WERI-Rb-1 (cell line): ENCODE data around the gene BMP5.
A peak's percentile ranks its signal among the peaks of the same experiment; 100 is the strongest.
"Not testable (repeated sequence)": the region's sequence is repeated elsewhere in the genome, so short reads cannot be mapped to it uniquely, and the experiment has no call there.

Experiments used
- DNase-seq: peaks from one replicate; pipeline ENCODE4 v3.0.0-alpha.2; 2020
- H3K27ac ChIP-seq: fragments of 250-450 bp; sonication (Bioruptor Pico); 2 replicates; pipeline ENCODE4 v1.5.1; 2020; ENCODE audit warnings: mild to moderate bottlenecking, moderate library complexity
- H3K27me3 ChIP-seq: fragments of 250-450 bp; sonication (Bioruptor Pico); 2 replicates; pipeline ENCODE4 v1.5.1; 2021; ENCODE audit warnings: mild to moderate bottlenecking, low read depth, moderate library complexity; ENCODE audit not compliant: insufficient read depth, severe bottlenecking
- H3K36me3 ChIP-seq: fragments of 250-450 bp; sonication (Bioruptor Pico); 2 replicates; pipeline ENCODE4 v1.5.1; 2020; ENCODE audit warnings: mild to moderate bottlenecking, moderate library complexity
- H3K4me3 ChIP-seq: 2 replicates; pipeline ENCODE4 v1.5.1; 2011; ENCODE audit warnings: low read depth, mild to moderate bottlenecking, control low read depth, low read length
- H3K9me3 ChIP-seq: fragments of 250-450 bp; sonication (Bioruptor Pico); 2 replicates; pipeline ENCODE4 v1.5.1; 2021; ENCODE audit warnings: mild to moderate bottlenecking, moderate library complexity; ENCODE audit not compliant: severe bottlenecking
- TF ChIP-seq, protein P1 (sequence below): IDR thresholded peaks from 2 replicates; pipeline ENCODE4 v1.5.1; 2011; ENCODE audit warnings: low read depth, mild to moderate bottlenecking, control low read depth, inconsistent platforms, low read length

BMP5 gene

DNA sequence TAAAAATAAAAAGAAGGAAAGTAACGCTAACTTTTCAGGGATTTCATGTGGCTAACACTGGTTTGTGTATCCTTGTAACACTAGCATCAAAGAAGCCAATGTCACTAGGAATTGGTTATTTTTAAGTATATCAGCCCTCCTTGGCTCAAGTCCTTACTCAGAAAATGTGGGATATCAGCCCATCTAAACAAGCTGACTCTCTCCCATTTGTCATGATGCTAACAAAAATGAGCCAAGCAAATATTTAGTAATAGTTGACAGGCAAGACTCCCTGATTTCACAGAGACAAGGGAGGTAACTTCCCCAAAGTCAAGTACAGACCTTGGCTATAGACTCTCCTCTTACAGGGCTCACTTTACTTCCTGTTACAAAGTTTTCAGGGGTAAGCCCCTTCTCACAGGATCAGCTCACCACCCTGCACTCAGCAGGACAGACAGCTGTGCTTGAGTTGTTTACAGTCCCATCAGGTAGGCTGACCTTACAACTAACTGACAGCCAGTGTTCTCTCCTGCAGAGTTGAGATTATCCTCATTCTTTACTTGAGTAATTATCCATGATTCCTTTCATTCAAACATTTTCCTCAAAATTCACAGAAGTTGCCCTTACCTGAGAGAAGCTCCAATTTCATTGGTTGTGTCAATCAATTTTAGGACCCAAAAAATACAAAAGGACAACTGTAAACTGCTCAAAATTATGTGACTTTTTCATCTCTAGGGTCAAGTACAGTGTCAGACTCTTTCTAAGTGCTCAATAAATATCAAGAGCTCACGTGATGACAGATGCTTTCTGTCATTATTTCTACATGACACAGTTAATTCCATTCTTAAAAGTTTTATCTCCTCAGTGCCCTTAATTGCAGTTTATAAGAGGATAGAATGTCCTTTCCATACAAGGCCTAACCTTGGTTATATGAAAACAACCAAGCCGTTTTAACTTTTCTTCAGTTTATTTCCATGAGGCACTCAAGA, 38.1 kb upstream of the BMP5 start:
- Histone ChIP-seq H3K27ac (no peak overlapping the region), H3K4me3 (no peak overlapping the region), H3K9me3 (no peaks in the 10 kb centered on the region), H3K36me3 (no peaks in the 10 kb centered on the region), H3K27me3 (no peaks in the 10 kb centered on the region)
- DNase-seq, result peak; percentile 67
- TF ChIP-seq, protein P1, sequence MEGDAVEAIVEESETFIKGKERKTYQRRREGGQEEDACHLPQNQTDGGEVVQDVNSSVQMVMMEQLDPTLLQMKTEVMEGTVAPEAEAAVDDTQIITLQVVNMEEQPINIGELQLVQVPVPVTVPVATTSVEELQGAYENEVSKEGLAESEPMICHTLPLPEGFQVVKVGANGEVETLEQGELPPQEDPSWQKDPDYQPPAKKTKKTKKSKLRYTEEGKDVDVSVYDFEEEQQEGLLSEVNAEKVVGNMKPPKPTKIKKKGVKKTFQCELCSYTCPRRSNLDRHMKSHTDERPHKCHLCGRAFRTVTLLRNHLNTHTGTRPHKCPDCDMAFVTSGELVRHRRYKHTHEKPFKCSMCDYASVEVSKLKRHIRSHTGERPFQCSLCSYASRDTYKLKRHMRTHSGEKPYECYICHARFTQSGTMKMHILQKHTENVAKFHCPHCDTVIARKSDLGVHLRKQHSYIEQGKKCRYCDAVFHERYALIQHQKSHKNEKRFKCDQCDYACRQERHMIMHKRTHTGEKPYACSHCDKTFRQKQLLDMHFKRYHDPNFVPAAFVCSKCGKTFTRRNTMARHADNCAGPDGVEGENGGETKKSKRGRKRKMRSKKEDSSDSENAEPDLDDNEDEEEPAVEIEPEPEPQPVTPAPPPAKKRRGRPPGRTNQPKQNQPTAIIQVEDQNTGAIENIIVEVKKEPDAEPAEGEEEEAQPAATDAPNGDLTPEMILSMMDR, result no peak

- H3K9me3 ChIP-seq, DNase-seq, H3K27ac ChIP-seq, H3K36me3 ChIP-seq, H3K4me3 ChIP-seq, H3K27me3 ChIP-seq: not testable (repeated sequence)
Measured at GRCh38 chr6:55910466-55910865, 35.1 kb upstream of the BMP5 start.

- H3K27me3 ChIP-seq, H3K9me3 ChIP-seq, DNase-seq, H3K36me3 ChIP-seq, H3K27ac ChIP-seq, H3K4me3 ChIP-seq: not testable (repeated sequence)
Measured at GRCh38 chr6:55909911-55910310, 34.5 kb upstream of the BMP5 start.

GRCh38 chr6:55902796-55903195, 27.4 kb upstream of the BMP5 start:
- no peak for DNase-seq
- H3K27ac ChIP-seq, result no peak overlapping the region
- H3K27me3 ChIP-seq, result no peaks in the 10 kb centered on the region
- H3K4me3 ChIP-seq, result no peak overlapping the region
- H3K9me3 ChIP-seq, result no peaks in the 10 kb centered on the region
- H3K36me3 ChIP-seq, result no peaks in the 10 kb centered on the region
- TF ChIP-seq, protein P1, result no peak

DNA sequence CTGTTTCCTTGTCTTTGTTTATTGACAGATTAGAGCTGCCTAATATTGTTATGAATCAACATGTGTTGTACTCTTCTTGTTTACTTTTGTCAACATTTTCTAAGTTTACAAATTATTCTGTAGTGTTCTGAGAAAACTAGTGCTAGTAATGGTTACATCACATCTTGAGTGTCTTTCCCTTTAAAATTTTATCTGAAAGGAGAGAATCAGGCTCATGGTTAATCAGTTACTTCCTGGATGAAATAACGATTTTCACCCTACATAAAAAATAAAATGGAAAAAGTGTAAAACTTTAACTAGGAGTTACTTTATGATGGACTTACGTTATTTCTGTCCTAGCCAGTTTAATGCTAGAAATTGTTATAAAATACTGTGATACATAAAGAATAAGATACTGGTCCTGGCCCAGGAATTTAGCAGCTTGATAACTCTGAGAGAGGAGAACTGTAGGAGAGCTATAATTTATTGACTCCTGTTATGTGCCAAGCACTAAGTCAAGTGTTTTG, 26.4 kb upstream of the BMP5 start:
- no peak for DNase-seq
- H3K36me3 ChIP-seq, result no peaks in the 10 kb centered on the region
- H3K27me3 ChIP-seq, result no peaks in the 10 kb centered on the region
- TF ChIP-seq, protein P1, result no peak
- no peak overlapping the region for H3K4me3 ChIP-seq
- H3K9me3 ChIP-seq, result no peaks in the 10 kb centered on the region
- H3K27ac ChIP-seq, result no peak overlapping the region

- Histone ChIP-seq H3K4me3 (no peak overlapping the region), H3K9me3 (no peaks in the 10 kb centered on the region), H3K36me3 (no peaks in the 10 kb centered on the region), H3K27me3 (no peaks in the 10 kb centered on the region), H3K27ac (no peak overlapping the region)
- DNase-seq, result no peak
- TF ChIP-seq, protein P1, result no peak
Measured at GRCh38 chr6:55898342-55898741, 23.0 kb upstream of the BMP5 start.
